ENCODE data around the gene ITGB2. TPM values are rescaled to one million over a fixed set of nuclear protein-coding genes. Genes with fewer than 3 reads are reported as not detected.
"Not testable (repeated sequence)": the region's sequence is repeated elsewhere in the genome, so short reads cannot be mapped to it uniquely, and the experiment has no call there.

The ITGB2 gene
- total RNA-seq, 6 experiments from 2014 or later, result 12.9 to 61.8 (median 36.6) TPM

- WGBS (ENCODE audit: insufficient coverage, low coverage, low lambda C conversion rate, missing lambda C conversion rate), result 39% methylated on average over 2 of the region's 6 CpGs
- DNase-seq, result peak in 2 of 3 donors; percentile 26 to 47
- H3K27ac ChIP-seq, result peak overlapping the region in 1 of 3 donors; percentile 65
- no peak for ATAC-seq
- TF ChIP-seq CTCF (IDR thresholded peaks at IDR 0.05), result no peak
- no peak for TF ChIP-seq POLR2A (IDR thresholded peaks at IDR 0.05)
- no peak overlapping the region for H3K4me3 ChIP-seq
- H3K4me1 ChIP-seq, result peaks cover 0 to 29% (median 8%) of the 10 kb centered on the region in 4 donors
- H3K9me3 ChIP-seq, result no peaks in the 10 kb centered on the region
- intact Hi-C loops (cut with DNase I), result no loop called here
- H3K27me3 ChIP-seq, result no peaks in the 10 kb centered on the region
- H3K36me3 ChIP-seq, result no peaks in the 10 kb centered on the region
Measured at GRCh38 chr21:44881198-44881872, 39.4 kb downstream of the ITGB2 start.

- TF ChIP-seq CTCF (IDR thresholded peaks at IDR 0.05) (no peak), POLR2A (IDR thresholded peaks at IDR 0.05) (no peak)
- Histone ChIP-seq H3K27ac (peak overlapping the region in 1 of 3 donors; percentile 65), H3K9me3 (no peaks in the 10 kb centered on the region), H3K4me1 (peaks cover 0 to 26% (median 7%) of the 10 kb centered on the region in 4 donors), H3K36me3 (no peaks in the 10 kb centered on the region), H3K4me3 (no peak overlapping the region), H3K27me3 (no peaks in the 10 kb centered on the region)
- ATAC-seq (peak in 2 of 4 donors; percentile 10 to 13), DNase-seq (peak in 1 of 3 donors; percentile 4)
- WGBS (ENCODE audit: insufficient coverage, low coverage, low lambda C conversion rate, missing lambda C conversion rate), result 52% methylated on average over 8 of the region's 8 CpGs
- intact Hi-C loops (cut with DNase I), result no loop called here
Measured at GRCh38 chr21:44880405-44881197, 40.1 kb downstream of the ITGB2 start.

GRCh38 chr21:44879238-44879637 is 41.5 kb downstream of the ITGB2 start:
- WGBS (ENCODE audit: insufficient coverage, low coverage, low lambda C conversion rate, missing lambda C conversion rate), result 97% methylated on average over 6 of the region's 8 CpGs
- Histone ChIP-seq H3K27ac (peak overlapping the region in 2 of 3 donors; percentile 66 to 73), H3K4me1 (peaks cover 0 to 30% (median 9%) of the 10 kb centered on the region in 4 donors)
- H3K9me3 ChIP-seq; intact Hi-C loops (cut with DNase I); H3K36me3 ChIP-seq; H3K27me3 ChIP-seq; H3K4me3 ChIP-seq; ATAC-seq: not testable (repeated sequence)
- DNase-seq, result peak in 1 of 3 donors; percentile 11

GRCh38 chr21:44878053-44878982 is 42.4 kb downstream of the ITGB2 start:
- H3K27ac ChIP-seq, result peak overlapping the region; percentile 46 to 73 (median 68)
- H3K4me3 ChIP-seq, result no peak overlapping the region
- DNase-seq, result peak; percentile 62 to 73 (median 69)
- intact Hi-C loops (cut with DNase I), result no loop called here
- peaks cover 0 to 33% (median 9%) of the 10 kb centered on the region in 4 donors for H3K4me1 ChIP-seq
- H3K9me3 ChIP-seq, result no peaks in the 10 kb centered on the region
- peak in 1 of 4 donors; percentile 42 for TF ChIP-seq CTCF (IDR thresholded peaks at IDR 0.05)
- TF ChIP-seq POLR2A (IDR thresholded peaks at IDR 0.05), result peak; percentile 57
- no peaks in the 10 kb centered on the region for H3K36me3 ChIP-seq
- ATAC-seq, result peak; percentile 9 to 46 (median 26)
- no peaks in the 10 kb centered on the region for H3K27me3 ChIP-seq
- 22% methylated on average over 13 of the region's 13 CpGs for WGBS (ENCODE audit: insufficient coverage, low coverage, low lambda C conversion rate, missing lambda C conversion rate)
